GM21737 (cell line): ENCODE data around the gene PPFIA2.

ENCODE experiments used
- ATAC-seq: cut with Tn5 transposase; IDR thresholded peaks from one replicate; pipeline ENCODE4 v1.9.1; 2021; ENCODE audit warnings: mild to moderate bottlenecking, moderate library complexity; ENCODE audit not compliant: unreplicated experiment

The PPFIA2 gene

DNA sequence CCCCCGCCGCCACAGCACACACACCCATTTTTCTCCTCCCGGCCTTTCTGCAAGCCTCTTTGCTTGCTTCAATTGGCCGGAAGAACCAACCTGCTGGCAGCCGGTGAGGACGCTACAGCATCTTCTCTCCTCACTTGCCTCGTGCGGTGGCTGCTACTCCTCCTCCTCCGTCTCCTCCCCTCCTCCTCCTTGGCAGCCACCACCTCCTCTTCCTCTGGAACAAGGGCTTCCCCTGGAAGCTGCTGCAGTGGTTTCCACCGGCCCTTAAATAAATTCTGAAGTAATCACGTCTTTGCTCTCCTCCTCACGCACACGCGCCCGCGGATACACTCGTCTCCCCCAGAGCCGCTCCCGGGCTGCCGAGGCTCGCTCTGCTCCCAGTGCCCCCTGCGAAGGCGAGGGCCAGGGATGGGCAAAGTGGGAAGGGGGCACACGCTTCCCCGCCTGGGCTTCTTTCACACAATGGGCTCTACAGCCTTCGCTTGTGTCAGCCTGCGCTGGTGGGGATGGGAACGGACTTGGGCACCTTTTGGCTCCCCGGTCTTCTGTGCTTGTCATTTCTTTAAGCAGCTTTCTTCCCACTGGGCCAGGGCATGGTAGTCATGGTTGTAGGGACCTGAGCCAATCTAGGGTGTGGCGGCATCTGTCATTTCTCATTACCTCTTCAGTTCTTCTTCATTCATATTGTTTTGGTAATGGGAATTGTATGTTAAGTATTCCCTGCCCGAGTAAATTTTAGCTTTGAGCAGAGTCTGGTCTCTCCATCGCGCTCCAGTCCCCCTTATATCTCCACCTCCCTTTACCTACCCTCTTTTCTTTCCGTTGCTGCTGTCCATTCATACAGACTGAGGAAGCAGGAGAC is at the start of gene PPFIA2:
Gene PPFIA2 (minus strand): TSS at position 161 of the 862 bp plus-strand sequence.
- no peak for ATAC-seq

DNA sequence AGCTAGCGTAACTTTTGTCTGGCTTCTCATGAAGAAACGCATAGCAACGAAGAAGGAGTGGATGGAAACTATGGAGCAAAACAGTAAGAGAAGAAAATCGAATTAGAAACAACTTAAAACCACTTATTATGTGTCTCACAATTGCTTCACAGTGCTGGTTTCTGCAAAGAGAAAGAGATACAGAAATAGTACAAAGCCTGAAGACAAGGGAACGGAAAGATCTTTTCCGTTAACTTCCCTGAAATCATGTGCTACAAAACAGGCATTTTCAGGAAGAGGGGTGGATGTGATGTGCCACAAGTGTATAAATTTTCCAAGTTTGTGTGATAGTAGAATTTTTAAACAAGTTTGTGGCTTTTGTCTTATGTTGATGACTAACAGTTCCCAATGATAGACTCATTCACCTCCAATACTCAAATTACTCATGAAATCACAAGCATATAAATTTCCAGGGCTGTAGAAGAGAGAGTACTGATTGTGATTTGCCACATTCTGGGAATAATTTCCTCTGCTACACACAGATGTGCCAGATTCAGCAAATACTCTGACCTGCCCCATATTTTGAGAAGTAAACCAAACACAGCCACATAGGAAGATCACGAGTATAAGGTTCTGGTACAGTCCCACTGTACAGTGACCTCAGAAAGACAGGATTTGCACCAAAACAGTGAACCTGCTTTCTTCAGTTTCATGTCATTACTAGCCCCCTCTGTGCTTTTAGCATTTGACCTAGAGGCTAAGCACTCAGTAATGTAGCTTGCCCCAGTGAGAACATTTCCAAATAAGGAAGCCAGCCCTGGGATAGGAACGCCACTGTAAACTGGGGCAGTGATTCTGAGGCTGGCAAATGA is 41.4 kb upstream of the PPFIA2 start:
- ATAC-seq = no peak

DNA sequence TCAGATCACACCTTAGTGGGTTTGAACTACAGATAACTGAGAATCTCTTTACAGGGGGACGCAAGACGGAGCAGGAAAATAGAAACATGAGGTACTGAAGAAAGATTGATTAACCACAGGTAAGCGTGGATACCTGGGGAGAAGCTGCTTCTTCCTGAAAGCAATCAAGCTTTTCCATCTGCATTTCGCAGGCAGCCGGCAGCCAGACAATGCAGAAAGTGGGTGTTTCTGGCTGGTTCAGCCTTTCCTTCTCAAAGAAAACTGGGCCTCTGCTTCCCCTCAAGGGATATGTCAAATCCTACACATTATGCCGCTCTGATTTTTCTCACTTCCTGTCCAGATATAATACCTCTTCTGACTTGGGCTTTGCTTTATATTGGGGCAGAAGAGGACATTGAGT is 39.1 kb upstream of the PPFIA2 start:
- no peak for ATAC-seq

DNA sequence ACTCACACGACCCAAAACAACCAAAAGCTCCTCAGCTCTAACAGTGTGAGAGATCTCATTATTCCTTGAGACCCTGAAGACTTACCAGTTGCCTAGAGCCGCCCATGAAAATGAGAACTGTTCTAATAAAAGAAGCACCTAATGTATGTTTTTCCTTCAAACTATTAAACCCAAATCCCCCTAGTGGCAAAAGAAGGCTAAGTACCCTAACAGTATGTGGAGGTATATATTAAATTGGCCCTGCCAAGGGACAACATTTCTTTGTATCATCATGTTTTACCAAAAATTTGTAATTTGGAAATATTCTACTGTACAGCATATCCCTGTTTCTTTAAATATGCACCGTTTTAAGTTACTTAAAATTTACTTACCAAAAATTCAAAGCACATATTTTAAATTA is 38.0 kb upstream of the PPFIA2 start:
- no peak for ATAC-seq

DNA sequence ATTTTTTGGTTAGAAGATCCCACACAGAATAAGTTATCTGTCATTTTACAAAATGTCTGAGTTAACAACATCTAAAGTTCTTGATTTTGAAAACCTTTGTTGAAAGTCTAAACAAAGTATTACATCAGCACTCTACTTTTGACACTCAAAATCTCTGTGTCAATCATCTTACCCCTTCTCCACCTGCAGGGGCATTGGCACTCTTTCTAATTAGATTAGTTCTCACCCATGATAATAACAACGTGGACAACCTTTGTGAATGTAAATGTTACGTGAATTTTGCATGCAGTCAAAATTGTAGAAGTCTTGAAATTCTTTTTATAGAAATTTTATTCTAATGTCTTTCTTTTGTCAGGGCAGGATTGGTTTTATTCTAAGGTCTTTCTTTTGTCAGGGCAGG is 33.5 kb upstream of the PPFIA2 start:
- ATAC-seq = no peak

DNA sequence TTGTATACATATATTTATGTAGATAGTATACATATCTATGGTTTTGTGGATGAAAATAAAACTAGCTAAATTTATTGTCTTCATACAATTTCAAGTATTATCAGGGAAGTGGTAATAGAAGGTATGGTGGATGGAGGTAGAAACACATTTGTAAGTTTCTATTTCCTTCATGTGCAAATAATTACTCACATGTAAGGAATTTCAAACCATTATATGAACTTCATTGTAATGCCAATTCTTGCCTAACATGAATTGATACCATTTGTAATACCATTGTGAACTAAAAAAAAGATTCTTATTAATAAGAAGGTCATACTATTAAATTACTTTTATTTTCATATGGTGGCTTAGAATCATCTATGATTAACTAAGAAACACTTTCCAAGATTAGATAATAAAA is 20.1 kb upstream of the PPFIA2 start:
- ATAC-seq = no peak

DNA sequence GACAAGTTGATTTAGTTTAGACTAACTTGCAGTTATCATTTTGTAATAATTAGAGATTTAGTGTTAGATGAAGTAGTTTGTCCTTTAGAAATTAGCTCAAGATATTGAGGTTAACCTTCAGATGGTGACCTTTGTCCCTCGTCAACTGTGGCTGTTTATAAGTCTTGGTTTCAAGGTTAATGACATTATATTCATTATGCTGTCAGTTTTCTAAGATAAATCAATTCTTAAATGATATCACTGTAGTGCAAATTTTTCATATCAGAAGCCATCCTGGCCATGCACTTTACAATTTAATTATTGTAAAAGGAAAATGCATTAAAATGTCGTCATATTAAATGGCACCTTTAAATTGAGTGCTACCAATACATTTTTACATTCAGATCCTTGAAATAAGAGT is 19.6 kb upstream of the PPFIA2 start:
- no peak for ATAC-seq

DNA sequence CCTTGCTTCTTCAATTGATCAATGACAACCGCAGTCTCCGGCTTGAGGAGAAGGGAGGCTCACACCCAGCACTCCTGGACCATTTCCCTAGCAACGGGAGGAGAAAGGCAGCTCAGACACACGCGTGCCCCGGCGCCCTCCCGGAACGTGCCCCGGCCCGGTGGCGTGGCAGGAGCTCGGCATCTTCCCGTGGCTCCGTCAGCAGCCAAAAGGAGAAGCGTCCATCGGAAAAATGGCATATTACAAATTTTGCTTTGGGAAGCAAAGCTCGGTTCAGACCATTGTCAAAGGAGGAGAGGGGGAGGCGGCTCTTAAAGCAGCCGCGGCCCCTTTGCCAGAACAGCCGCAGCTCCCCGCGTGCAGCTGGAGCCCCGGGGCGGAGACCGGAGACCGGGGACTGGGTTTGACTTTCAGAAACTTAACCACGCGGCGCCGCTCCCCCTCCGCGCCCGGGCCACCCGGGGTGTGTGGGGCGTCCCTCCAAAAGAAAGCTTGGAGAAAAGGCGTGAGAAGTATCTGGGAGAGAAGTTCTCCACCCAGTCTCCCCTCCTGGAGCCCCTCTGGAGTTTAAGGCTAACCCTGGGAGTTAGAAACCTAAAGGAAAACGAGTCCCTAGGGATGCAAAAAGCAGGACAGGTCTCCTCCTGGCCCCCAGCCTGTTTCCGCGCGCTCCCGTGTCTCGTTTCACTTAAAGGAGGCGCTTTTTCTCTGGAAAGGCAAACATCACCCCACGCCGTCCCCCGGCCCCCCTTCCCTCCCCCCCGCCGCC is 545 bp downstream of the PPFIA2 start:
- no peak for ATAC-seq

DNA sequence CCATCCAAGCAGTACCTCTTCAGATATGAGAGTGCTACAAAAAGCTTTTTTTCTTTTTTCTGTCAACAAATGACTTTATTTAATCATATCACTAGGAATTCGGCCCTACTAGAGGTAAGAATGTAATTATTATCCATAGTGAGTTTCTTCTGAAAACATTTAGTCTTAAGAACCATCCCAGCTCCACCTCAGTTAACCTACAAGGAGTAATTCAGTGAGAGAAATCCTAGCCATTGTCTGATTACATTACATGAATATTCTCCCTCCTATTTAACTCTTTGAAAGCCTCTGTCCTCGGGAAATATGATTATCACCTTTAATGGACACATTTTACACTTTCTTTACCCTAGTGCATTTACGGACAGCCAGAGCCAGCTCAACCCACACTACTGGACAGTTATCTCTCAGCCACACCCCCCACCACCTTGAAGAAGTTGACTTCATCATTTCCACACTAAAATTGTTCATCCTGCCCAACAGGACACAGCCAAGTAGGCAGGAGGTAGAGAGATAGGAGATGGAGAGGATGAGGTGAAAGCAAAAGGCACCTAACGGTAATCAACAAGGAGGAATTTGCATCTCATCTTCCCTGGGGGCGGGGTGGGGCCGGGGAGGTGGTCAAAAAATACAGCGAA is 1.3 kb downstream of the PPFIA2 start:
- no peak for ATAC-seq

DNA sequence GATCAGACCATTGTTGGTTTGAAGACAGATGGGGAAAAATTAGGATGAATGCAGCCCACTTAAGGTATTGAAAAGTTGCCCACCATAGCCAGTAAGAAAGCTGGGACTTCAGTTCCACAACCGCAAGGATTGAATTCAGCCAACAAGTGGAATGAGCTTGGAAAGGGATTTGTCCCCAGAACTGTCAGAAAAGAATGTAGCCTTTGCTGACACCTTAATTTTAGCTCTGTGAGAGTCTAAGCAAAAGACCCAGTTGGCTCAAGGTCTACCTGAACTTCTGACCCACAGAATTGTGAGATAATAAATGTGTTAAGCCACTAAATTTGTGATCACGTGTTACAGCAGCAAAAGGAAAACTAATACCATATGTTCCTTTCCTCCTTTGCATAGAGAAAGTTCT is 29.4 kb downstream of the PPFIA2 start:
- ATAC-seq = no peak

DNA sequence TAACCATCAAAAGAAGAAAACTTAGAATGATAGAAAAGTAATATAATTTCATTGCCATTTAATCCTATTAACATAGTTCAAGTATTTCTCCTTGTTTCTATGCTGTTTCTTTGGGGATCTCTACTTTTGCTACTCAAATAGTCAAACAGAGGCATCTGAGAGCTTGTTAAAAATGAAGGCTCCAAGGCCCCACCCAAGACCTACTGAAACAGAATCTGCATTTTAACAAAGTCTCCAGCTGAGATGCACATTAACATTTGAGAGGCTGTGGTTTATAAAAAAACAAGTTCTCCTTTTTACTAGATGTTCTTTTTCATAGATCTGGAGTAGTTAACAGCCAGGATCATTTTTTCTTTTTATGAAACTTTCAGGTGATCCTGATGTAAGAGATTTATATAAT is 31.8 kb downstream of the PPFIA2 start:
- ATAC-seq = no peak

DNA sequence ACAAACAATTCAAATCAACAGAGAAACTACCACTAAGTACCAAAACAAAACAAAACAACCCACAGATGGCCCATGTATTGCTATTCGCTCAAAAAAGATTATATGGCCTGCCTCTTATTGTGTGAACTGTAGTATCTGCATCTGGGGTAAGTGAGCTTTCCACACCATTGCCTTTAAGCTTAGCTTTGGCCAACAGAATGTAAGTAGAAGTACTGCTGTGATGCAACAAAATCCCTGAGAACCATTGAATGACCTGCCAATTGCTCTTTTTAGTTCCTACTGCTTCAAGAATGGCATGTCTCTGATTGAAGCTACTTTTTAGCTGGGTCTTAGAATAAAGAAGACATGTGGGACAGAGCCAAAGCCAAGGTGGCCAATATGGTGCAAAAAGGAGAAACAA is 32.5 kb downstream of the PPFIA2 start:
- no peak for ATAC-seq

DNA sequence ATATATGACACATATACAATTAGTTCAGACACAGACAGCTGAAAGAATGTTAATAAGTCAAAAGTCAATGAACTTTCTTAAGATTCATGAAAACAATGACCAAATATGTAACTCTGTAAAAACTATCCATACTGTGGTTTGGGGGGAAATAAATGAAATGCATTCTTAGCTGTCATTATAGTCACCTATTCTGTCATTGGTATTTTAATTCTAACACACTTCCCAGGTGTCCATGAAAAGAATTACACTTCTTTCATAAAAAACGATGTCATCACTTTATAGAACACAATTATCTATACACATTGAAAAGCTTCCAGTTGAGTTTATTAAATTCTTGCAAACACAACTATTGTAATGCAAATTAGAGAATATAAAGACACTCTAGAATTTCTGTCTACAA is 35.8 kb downstream of the PPFIA2 start:
- ATAC-seq = no peak

DNA sequence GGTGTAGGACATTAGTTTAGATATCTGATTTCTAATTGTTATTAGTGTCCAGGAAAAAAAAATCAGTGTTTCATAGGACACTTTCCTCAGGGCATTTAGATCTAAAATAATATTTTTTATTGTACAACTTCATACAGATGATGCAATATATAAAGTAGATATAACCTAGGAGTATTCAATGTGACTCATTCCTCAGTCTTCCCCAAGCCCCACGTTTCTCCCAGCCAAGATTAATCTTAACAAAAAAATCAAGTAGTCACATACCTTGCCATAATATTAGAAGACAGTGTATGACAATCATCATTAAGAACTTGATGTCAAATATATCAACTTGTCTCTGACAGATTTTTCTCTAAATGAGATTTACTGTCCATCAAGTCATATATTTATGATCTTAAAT is 37.1 kb downstream of the PPFIA2 start:
- ATAC-seq = no peak

DNA sequence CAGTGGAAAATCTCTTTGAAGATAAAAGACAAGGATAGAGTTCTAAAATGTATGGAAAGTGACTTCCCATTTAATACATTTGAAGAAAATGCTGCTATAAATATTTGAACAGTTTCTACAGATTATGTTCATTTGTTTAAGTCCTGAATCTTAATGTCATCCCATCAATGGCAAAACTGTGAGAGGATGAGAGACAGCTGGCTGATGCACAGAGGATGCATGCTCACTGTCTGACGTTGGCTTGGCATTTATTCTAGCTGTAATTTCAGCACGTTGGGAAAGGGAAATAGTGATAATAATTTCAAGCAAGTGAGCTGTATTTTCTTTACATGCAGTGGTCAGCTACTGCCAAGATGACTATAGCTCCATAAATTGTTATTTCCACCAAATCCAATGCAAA is 40.5 kb downstream of the PPFIA2 start:
- no peak for ATAC-seq

DNA sequence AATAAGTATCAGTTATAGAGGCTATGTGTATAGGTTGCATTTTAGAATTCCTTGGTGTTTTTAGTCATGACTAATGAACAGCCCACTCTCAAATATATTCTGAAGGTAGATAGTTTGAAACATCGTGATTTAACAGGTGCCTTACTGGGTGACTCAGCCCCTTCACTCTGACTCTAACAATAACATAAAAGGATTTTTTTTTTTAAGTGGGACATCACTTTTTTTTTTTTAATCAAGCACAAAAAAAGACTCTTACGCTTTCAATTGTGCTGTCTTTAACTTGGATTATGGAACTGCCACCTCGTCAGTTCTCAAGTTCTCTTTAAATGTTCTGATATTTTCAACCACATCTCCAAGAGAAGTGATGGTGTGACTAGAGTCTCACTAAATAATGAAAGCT is 46.6 kb downstream of the PPFIA2 start:
- no peak for ATAC-seq

DNA sequence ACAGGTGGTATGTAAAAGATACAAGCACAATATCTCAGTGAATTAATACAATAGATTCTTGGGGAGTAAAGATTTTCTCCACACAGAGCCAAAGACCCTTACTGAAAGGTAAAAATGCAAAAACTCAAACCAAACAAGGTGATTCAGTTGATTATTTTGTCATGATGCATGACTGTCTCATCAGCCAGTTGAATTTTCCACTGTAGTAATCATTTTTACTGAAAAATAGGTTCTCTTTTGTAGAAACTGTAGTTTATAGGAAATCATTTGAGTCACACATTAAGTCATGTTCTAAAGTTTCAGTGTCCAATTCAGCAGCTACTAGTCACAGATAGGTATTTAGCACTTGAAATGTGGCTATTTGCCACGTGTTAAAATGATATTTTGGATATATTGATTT is 53.6 kb downstream of the PPFIA2 start:
- ATAC-seq = no peak

DNA sequence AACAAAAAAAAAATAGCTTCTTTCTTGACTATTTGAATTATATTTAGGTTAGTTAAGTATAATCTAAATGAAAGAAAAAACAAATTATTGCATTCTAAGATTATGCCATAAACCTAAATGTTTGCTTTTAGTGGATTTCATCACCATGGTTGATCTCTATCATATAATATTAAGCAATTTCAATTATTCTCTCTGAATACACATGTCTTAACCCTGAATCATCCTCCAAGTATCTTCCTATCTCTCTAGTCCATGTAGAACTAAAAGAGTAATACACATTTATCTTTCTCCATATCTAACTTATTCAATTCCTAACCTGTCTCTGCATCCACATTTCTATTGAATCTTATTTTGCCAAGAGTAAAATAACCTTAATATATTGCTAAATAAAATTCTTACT is 59.6 kb downstream of the PPFIA2 start:
- no peak for ATAC-seq

DNA sequence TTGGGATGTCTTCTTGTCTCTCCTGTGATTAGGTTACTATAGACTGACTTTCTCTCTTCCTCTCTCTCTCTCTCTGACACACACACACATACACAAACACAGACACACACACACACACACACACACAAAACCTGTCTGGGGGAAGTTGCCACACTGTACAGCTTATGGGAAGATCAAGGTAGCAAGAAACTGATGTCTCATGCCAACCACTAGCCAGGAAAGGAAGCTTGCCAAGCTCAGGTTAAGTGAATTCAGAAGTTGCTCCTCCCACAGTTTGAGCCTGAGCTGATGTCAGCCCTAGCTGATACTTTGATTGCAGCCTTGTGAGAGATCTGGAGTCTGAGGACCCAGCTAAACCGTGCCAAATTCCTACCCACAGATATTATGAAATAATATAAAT is 67.1 kb downstream of the PPFIA2 start:
- no peak for ATAC-seq

DNA sequence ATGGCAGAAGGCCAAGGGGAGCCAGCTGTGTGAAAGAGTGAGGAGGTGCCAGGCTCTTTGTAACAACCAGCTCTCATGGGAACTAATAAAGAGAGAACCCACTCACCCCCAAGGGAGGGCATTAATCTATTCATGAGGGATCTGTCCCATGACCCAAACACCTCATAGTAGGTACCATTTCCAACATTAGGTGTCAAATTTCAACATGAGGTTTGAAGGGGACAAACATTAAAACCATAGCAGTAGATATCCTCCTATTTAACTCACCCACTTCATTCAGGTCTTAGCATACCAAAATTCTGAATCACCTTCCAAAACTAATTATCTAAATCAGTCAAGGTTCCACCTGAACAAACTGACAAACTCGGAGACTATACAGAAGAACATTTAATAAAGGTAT is 75.3 kb downstream of the PPFIA2 start:
- no peak for ATAC-seq

DNA sequence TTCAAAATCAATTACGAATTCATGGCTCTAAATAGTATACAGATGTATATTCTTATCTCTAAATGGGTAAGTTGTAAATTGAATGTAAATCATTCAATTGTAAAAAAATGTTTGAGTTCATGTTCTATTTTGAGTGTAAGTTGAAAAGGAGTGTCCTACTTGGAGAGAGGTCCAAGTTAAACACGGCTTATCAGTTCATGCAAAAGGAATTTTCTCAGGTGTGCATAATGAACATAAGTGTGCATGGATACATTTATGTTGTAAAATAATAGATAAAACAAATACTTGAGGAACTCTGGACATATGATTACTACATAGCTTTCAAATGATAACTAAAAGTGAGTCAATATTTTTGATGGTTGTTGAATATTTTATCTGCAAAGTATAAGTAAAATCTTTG is 79.5 kb downstream of the PPFIA2 start:
- no peak for ATAC-seq
